PC-3 (cell line): ENCODE measurements around the gene VDR.

Experiments
- EZH2 ChIP-seq: fragments of 300-600 bp; sonication (generic); IDR thresholded peaks from one replicate; pipeline ENCODE4 v1.6.1; 2017; ENCODE audit warnings: antibody characterized with exemption, mild to moderate bottlenecking, low read length; ENCODE audit not compliant: unreplicated experiment
- TF ChIP-seq, protein P1 (sequence below): fragments of 300-600 bp; sonication (generic); conservative IDR thresholded peaks from 2 replicates; pipeline ENCODE4 v1.5.1; 2017; ENCODE audit warnings: antibody characterized with exemption, low read depth, mild to moderate bottlenecking, low read length

DNA sequence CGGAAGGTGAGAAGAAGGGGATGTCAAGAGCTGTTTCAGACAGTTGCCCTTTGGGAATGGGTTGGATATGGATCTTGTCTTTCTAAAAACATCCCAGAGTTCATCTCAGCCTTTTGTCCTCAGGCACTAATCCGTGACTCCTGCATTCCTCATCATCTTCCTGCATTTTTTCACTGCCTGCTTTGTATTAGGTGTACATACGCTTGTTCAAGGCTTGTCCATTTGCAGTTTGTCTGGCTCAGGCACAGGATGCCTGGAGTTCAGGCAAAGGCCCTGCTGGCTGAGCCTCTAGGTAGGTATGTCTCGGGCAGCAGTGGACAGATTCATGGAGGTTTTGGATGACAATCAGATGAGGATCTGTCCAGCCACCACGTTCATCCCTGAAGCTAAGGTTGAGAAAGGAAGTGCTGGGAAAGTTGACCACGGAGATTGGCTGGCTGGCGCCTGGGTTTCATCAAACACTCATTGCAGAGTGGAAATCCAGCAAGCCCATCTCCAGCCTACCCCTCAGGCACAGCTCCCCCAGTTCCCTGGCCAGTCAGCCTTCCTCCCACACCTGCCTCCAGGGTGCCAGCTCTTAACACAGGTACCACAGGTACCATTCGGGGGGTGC lies 46.2 kb upstream of the VDR start:
- TF ChIP-seq, protein P1, sequence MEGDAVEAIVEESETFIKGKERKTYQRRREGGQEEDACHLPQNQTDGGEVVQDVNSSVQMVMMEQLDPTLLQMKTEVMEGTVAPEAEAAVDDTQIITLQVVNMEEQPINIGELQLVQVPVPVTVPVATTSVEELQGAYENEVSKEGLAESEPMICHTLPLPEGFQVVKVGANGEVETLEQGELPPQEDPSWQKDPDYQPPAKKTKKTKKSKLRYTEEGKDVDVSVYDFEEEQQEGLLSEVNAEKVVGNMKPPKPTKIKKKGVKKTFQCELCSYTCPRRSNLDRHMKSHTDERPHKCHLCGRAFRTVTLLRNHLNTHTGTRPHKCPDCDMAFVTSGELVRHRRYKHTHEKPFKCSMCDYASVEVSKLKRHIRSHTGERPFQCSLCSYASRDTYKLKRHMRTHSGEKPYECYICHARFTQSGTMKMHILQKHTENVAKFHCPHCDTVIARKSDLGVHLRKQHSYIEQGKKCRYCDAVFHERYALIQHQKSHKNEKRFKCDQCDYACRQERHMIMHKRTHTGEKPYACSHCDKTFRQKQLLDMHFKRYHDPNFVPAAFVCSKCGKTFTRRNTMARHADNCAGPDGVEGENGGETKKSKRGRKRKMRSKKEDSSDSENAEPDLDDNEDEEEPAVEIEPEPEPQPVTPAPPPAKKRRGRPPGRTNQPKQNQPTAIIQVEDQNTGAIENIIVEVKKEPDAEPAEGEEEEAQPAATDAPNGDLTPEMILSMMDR = no peak
- TF ChIP-seq EZH2 = no peak
